Right renal pelvis (tissue), 4 donors: Measurements from ENCODE around the gene UBE2QL1. TPM values are rescaled to one million over a fixed set of nuclear protein-coding genes. Genes with fewer than 3 reads are reported as not detected.

Experiments
- DNase-seq, 4 donors: peaks; one replicate each; pipeline ENCODE4 v3.0.0-alpha.2; 2013; ENCODE audit warnings: low read depth in 4 of 4, low spot score in 3 of 4, missing footprints in 1 of 4
- polyA plus RNA-seq, 4 donors: library from polyadenylated mRNA; unstranded; fragments of 120-200 nt; gene quantifications; one replicate each; pipeline ENCODE4 v1.2.1, GENCODE V29; 2013; ENCODE audit not compliant: insufficient read length in 4 of 4

Gene UBE2QL1
- polyA plus RNA-seq, 4 donors: 0.91 to 1.1 (median 1.0) TPM

GRCh38 chr5:6452622-6453504 lies 4.2 kb downstream of the UBE2QL1 start:
- DNase-seq: no peak

GRCh38 chr5:6453937-6454560 lies 5.4 kb downstream of the UBE2QL1 start:
- no peak for DNase-seq

- DNase-seq: no peak
These were observed 6.0 kb downstream of the UBE2QL1 start for GRCh38 chr5:6454628-6455053.

GRCh38 chr5:6455571-6456200 lies 7.0 kb downstream of the UBE2QL1 start:
- no peak for DNase-seq

- DNase-seq: no peak
These were observed 8.2 kb downstream of the UBE2QL1 start for GRCh38 chr5:6456766-6457370.

- no peak for DNase-seq
These were observed 8.9 kb downstream of the UBE2QL1 start for GRCh38 chr5:6457592-6457991.

GRCh38 chr5:6458833-6459232 lies 10.2 kb downstream of the UBE2QL1 start:
- DNase-seq: no peak

- DNase-seq: no peak
These were observed 11.2 kb downstream of the UBE2QL1 start for GRCh38 chr5:6459896-6460295.

GRCh38 chr5:6461006-6461405 lies 12.3 kb downstream of the UBE2QL1 start:
- DNase-seq: no peak

- DNase-seq: no peak
These were observed 13.4 kb downstream of the UBE2QL1 start for GRCh38 chr5:6461793-6462650.

GRCh38 chr5:6462671-6463070 lies 14.0 kb downstream of the UBE2QL1 start:
- DNase-seq: no peak

GRCh38 chr5:6464441-6464840 lies 15.8 kb downstream of the UBE2QL1 start:
- no peak for DNase-seq

GRCh38 chr5:6465831-6466790 lies 17.5 kb downstream of the UBE2QL1 start:
- DNase-seq: no peak

- no peak for DNase-seq
These were observed 18.4 kb downstream of the UBE2QL1 start for GRCh38 chr5:6466975-6467567.

- DNase-seq: no peak
These were observed 18.9 kb downstream of the UBE2QL1 start for GRCh38 chr5:6467591-6467990.

GRCh38 chr5:6468104-6468503 lies 19.4 kb downstream of the UBE2QL1 start:
- DNase-seq: no peak

GRCh38 chr5:6468870-6469269 lies 20.2 kb downstream of the UBE2QL1 start:
- no peak for DNase-seq

- DNase-seq: no peak
These were observed 21.2 kb downstream of the UBE2QL1 start for GRCh38 chr5:6469836-6470235.

- DNase-seq: no peak
These were observed 22.0 kb downstream of the UBE2QL1 start for GRCh38 chr5:6470672-6471071.
